Ascending aorta (tissue), 2 donors: ENCODE data around the gene LARP4B. TPM values are rescaled to one million over a fixed set of nuclear protein-coding genes. Genes with fewer than 3 reads are reported as not detected.

ENCODE experiments used
- DNase-seq, 2 donors: peaks; one replicate each; pipeline ENCODE4 v3.0.0-alpha.2; 2019; ENCODE audit warnings: low spot score in 2 of 2
- H3K27ac ChIP-seq, 2 donors: fragments of 200-600 bp; sonication (generic); one replicate each; pipeline ENCODE4 v1.5.1; 2016 to 2017; ENCODE audit warnings: mild to moderate bottlenecking in 1 of 2
- H3K27me3 ChIP-seq: fragments of 200-600 bp; sonication (generic); one replicate; pipeline ENCODE4 v1.5.1; 2017
- H3K36me3 ChIP-seq, 2 donors: fragments of 200-600 bp; sonication (generic); one replicate each; pipeline ENCODE4 v1.5.1; 2016
- H3K4me1 ChIP-seq, 2 donors: fragments of 200-600 bp; sonication (generic); one replicate each; pipeline ENCODE4 v1.5.1; 2016 to 2017; ENCODE audit warnings: mild to moderate bottlenecking in 1 of 2
- H3K4me3 ChIP-seq, 2 donors: fragments of 200-600 bp; sonication (generic); one replicate each; pipeline ENCODE4 v1.5.1; 2016 to 2017; ENCODE audit warnings: mild to moderate bottlenecking in 1 of 2
- H3K9me3 ChIP-seq, 2 donors: fragments of 200-600 bp; sonication (generic); one replicate each; pipeline ENCODE4 v1.5.1; 2016
- intact Hi-C: fragments of 100-400 bp; cut with DNase I; formaldehyde crosslinking; loops from one replicate; pipeline ENCODE4 v1.15.1; 2023
- total RNA-seq: library from RNA; depleted of rRNA; stranded (reverse); fragments of >200 nt; gene quantifications from one replicate; pipeline ENCODE4 v1.1.0, GENCODE V29; 2016
- TF ChIP-seq, protein P1 (sequence below), 3 experiments: fragments of 200-600 bp in 2 of 3; fragments of 450-650 bp in 1 of 3; sonication (generic) in 2 of 3; IDR thresholded peaks; one replicate each; pipeline ENCODE4 v1.5.1; 2016 to 2019; ENCODE audit warnings: antibody characterized with exemption in 3 of 3, mild to moderate bottlenecking in 1 of 3, moderate library complexity in 1 of 3

Gene LARP4B
- total RNA-seq, 1 donor from 2014 or later = 31.6 TPM

DNA sequence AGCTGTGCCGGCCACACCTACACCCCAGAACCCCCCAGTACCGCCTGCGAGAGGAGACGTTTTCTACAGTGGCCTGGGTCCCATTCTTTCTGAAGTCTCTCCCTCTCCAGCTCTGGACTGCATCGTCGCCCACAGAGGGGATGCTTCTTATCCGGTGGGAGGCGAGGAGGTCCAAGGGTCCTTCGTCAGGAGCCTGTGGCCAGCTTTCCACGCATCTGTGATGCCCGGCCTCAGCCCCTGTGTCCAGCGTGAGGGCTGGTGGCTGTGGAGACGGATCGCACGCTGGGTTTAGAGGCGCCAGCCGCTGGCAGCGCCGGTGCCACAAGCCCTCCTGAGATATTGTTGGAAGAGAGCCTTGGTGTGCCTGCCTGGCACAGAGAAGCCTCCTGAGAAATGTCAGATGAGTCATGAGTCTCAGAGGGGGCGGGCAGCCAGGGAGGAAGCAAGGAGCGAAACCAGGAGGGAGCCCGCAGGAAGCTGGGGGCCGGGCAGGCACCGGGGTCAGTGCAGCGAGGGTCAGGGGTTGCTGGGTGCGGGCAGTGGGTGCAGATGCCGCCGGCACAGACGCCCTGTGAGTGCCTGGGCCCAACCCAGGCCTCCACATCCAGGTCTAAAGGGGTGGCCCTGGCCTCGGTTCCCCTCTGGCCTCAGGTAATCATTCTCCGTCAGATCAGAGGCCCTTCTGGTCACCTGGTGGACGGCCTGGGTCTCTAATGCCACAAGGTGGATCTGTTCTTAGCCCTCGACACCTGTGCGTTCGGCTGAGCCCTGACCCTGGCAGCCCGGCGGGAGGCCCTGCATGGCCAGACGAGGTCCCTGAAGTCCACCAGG lies 156.0 kb downstream of the LARP4B start:
- Histone ChIP-seq H3K27me3 (no peaks in the 10 kb centered on the region), H3K4me3 (peak overlapping the region; percentile 30 to 32), H3K36me3 (no peaks in the 10 kb centered on the region), H3K9me3 (no peaks in the 10 kb centered on the region), H3K27ac (no peak overlapping the region), H3K4me1 (peaks cover 0 to 8% of the 10 kb centered on the region in 2 donors)
- TF ChIP-seq, protein P1, sequence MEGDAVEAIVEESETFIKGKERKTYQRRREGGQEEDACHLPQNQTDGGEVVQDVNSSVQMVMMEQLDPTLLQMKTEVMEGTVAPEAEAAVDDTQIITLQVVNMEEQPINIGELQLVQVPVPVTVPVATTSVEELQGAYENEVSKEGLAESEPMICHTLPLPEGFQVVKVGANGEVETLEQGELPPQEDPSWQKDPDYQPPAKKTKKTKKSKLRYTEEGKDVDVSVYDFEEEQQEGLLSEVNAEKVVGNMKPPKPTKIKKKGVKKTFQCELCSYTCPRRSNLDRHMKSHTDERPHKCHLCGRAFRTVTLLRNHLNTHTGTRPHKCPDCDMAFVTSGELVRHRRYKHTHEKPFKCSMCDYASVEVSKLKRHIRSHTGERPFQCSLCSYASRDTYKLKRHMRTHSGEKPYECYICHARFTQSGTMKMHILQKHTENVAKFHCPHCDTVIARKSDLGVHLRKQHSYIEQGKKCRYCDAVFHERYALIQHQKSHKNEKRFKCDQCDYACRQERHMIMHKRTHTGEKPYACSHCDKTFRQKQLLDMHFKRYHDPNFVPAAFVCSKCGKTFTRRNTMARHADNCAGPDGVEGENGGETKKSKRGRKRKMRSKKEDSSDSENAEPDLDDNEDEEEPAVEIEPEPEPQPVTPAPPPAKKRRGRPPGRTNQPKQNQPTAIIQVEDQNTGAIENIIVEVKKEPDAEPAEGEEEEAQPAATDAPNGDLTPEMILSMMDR (IDR thresholded peaks at IDR 0.05) = no peak
- peak in 1 of 2 donors; percentile 86 for DNase-seq
- intact Hi-C loops = no loop called here

DNA sequence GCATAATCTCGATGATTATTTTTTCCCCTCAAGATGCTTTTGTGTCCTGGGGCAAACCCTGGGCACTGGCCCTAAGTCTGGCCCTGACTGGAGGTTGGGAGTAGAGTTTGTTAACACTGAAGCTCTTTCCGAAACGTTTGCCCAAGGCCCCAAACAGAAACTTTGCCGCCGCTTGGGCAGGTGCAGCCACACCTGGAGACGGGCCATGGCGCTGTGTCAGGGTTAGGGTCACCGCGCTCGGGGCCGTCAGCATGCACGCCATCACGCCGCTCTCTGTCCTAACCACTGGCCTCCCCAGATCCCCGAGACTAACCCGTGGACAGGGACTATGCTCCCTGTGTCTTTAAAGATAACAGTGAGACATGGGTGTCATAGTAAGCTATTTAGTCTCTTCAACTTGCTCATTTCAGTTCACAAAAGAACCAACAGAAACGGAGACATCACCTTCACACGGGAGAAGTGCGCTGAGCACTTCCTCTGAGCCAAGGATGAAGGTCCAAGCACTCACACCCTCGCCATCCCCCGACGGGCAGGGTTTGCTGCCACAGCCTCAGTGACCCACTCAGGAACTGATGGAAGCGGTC lies 156.8 kb downstream of the LARP4B start:
- no peaks in the 10 kb centered on the region for H3K9me3 ChIP-seq
- peaks cover 0 to 8% of the 10 kb centered on the region in 2 donors for H3K4me1 ChIP-seq
- DNase-seq = no peak
- H3K36me3 ChIP-seq = no peaks in the 10 kb centered on the region
- intact Hi-C loops = no loop called here
- TF ChIP-seq, protein P1 (IDR thresholded peaks at IDR 0.05) = no peak
- no peak overlapping the region for H3K27ac ChIP-seq
- H3K27me3 ChIP-seq = no peaks in the 10 kb centered on the region
- peak overlapping the region; percentile 30 to 32 for H3K4me3 ChIP-seq

DNA sequence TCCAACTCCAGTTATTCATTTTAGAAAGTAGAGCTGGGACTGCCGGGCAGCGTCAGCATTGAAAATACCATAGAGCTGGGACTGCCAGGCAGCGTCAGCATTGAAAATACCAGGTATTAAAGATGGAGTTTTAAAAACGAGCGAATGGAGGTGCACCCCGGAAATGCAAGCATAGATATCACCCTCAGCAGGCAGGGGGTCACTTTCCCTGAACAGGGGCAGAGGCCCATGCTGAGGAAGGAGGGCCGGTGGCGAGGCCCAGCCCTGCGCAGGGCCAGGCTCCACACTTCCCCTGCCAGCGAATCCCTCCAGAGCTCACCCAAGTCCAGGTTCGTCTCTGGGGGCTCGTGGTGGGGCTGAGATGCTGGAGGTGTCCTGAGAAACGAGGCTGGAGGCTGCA lies 157.3 kb downstream of the LARP4B start:
- peaks cover 3 to 4% of the 10 kb centered on the region in 2 donors for H3K9me3 ChIP-seq
- H3K36me3 ChIP-seq = no peaks in the 10 kb centered on the region
- TF ChIP-seq, protein P1 (IDR thresholded peaks at IDR 0.05) = no peak
- H3K4me1 ChIP-seq = peaks cover 0 to 8% of the 10 kb centered on the region in 2 donors
- intact Hi-C loops = no loop called here
- H3K27me3 ChIP-seq = no peaks in the 10 kb centered on the region
- no peak overlapping the region for H3K27ac ChIP-seq
- no peak for DNase-seq
- no peak overlapping the region for H3K4me3 ChIP-seq

DNA sequence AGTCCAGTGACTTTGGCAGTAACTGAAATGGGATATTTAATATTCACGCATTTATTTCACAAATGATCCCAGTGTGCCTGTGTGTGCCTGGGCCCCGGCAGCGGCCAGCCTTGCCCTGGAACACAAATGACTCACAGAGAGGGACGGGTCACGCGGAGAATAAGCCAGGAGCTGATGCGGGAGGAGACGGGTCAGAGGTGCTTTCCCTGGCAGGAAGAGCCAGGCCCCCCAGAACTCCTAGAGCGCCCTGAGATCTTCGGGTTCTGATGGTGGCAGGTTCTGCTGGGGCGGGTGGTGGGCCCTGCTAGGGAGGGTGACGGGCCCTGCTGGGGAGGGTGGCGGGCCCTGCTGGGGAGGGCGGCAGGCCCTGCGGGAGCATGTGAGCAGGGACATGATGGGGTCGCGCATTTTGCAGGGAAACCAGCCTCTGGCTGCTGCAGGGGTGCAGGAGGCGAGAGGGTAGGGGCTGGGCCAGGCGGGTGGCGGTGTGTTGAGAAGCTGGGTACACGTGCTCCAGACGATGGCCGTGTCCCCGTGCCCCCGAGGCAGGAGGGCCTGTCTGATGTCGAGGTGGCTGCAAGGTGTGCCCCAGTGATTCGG lies 157.8 kb downstream of the LARP4B start:
- H3K4me1 ChIP-seq = peaks cover 0 to 8% of the 10 kb centered on the region in 2 donors
- peaks cover 6 to 8% of the 10 kb centered on the region in 2 donors for H3K9me3 ChIP-seq
- no peaks in the 10 kb centered on the region for H3K27me3 ChIP-seq
- no peak overlapping the region for H3K27ac ChIP-seq
- TF ChIP-seq, protein P1 (IDR thresholded peaks at IDR 0.05) = no peak
- intact Hi-C loops = no loop called here
- H3K36me3 ChIP-seq = no peaks in the 10 kb centered on the region
- H3K4me3 ChIP-seq = no peak overlapping the region
- no peak for DNase-seq

DNA sequence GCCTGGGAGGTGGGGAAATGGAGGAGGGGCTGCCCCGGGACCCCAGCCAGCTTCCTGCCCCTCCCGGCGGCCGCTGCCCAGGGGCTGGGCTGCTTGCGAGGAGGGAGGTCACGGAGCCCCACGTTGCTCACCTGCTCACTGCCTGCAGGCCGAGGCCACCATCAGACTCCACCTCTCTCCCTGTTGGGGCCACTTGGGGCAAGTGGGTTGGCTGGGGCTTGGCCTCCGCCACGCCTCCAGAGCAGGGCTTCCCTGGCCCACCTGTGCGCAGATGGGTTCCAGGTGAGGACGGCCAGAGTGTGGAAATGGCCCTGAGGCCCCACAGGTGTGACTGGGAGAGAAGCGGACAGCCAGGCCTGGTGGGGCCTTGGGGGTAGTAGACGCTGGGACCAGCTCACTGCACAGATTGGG lies 159.3 kb downstream of the LARP4B start:
- Histone ChIP-seq H3K4me3 (no peak overlapping the region), H3K36me3 (no peaks in the 10 kb centered on the region), H3K27me3 (no peaks in the 10 kb centered on the region), H3K9me3 (peaks cover 6 to 18% of the 10 kb centered on the region in 2 donors), H3K27ac (no peak overlapping the region), H3K4me1 (peaks cover 0 to 8% of the 10 kb centered on the region in 2 donors)
- TF ChIP-seq, protein P1 (IDR thresholded peaks at IDR 0.05) = no peak
- no peak for DNase-seq
- intact Hi-C loops = no loop called here
